ENCODE measurements around the gene OGFOD3. TPM values are rescaled to one million over a fixed set of nuclear protein-coding genes. Genes with fewer than 3 reads are reported as not detected.
"Not testable (repeated sequence)": the region's sequence is repeated elsewhere in the genome, so short reads cannot be mapped to it uniquely, and the experiment has no call there.

OGFOD3 gene
- total RNA-seq, 1 experiment from 2014 or later: 31.0 TPM

DNA sequence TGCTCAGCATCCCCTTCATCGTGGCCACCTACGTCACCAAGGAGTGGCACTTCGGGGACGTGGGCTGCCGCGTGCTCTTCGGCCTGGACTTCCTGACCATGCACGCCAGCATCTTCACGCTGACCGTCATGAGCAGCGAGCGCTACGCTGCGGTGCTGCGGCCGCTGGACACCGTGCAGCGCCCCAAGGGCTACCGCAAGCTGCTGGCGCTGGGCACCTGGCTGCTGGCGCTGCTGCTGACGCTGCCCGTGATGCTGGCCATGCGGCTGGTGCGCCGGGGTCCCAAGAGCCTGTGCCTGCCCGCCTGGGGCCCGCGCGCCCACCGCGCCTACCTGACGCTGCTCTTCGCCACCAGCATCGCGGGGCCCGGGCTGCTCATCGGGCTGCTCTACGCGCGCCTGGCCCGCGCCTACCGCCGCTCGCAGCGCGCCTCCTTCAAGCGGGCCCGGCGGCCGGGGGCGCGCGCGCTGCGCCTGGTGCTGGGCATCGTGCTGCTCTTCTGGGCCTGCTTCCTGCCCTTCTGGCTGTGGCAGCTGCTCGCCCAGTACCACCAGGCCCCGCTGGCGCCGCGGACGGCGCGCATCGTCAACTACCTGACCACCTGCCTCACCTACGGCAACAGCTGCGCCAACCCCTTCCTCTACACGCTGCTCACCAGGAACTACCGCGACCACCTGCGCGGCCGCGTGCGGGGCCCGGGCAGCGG lies 43.6 kb downstream of the OGFOD3 start:
- DNase-seq (ENCODE audit: low read depth): no peak

DNA sequence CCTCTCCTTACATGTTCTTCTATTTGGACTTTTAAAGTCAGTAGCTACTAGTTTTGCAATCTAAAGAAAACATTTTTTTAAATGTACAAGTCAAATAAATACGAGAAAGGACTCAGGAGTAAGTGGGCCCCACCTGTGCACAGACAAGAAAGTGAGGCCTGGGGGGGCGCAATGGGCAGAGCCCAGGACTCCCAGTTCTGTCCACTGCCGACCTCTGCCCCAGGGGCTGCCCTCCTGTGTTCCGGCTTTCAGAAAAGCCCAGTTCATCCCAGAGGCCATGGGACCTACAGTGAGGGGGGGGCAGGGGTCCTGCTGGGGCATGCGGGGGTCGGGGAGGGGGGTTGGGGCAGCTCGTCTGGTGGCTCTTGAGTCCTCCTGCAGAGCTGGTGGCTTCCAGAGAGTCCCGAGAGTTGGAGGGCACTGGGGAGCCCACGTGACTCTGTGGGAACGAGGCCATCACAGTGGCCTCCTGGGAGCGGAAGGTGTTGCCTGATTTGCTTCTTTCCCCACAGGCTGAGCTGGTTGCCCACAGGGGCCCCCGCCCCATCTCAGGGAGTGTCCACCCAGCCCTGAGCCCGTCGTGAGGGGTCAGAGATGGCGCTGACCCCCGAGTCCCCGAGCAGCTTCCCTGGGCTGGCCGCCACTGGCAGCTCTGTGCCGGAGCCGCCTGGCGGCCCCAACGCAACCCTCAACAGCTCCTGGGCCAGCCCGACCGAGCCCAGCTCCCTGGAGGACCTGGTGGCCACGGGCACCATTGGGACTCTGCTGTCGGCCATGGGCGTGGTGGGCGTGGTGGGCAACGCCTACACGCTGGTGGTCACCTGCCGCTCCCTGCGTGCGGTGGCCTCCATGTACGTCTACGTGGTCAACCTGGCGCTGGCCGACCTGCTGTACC lies 44.4 kb downstream of the OGFOD3 start:
- DNase-seq (ENCODE audit: low read depth): no peak

DNA sequence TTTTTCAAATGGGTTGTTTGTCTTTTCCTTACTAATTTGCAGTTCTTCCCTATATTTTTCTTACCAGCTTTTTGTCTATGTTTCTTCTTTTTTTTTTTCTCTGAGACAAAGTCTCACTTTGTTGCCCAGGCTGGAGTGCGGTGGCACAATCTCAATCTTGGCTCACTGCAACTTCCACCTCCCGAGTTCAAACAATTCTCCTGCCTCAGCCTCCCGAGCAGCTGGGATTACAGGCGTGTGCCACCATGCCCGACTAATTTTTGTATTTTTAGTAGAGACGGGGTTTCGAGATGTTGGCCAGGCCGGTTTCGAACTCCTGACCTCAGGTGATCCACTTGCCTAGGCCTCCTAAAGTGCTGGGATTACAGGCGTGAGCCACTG lies 45.3 kb downstream of the OGFOD3 start:
- DNase-seq (ENCODE audit: low read depth): not testable (repeated sequence)

DNA sequence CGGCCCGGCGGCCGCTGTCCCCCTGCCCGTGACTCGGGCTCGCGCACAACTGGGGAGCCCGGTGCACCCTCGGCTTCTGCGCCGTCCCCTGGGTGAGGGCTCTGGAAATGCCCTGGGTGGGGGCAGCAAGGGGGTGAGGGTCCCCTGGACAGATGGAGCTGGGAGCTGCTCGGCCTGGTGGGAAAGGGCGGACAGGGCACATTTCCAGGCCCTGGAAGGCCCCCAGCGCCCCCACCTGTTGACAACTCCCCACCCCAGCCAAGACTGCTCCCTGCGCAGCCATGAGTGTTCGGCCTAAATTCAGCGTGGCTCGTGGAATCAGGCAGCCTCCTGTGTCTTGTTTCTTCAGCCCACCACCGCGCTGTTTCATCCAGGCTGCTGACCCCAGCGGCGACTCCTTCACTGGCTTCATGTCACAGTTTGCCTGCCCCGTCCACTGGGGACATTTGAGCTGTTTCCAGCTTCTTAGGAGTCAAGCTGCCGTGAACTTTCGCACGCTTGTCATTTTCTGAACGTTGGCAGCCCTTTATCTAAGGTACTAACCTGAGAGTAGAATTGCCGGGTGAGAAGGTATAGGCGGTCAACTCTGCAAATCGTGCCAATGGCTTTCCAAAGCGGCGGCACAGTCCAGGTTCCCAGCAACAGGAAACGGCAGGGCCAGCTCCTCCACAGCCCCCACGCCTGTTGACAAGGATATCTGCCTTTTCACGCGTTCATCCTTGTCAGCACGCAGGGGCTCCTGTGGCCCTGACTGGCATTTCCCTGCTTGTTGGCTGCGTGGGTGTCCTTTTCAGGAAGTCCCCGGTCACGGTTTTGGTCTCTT lies 45.9 kb downstream of the OGFOD3 start:
- no peak for DNase-seq (ENCODE audit: low read depth)

DNA sequence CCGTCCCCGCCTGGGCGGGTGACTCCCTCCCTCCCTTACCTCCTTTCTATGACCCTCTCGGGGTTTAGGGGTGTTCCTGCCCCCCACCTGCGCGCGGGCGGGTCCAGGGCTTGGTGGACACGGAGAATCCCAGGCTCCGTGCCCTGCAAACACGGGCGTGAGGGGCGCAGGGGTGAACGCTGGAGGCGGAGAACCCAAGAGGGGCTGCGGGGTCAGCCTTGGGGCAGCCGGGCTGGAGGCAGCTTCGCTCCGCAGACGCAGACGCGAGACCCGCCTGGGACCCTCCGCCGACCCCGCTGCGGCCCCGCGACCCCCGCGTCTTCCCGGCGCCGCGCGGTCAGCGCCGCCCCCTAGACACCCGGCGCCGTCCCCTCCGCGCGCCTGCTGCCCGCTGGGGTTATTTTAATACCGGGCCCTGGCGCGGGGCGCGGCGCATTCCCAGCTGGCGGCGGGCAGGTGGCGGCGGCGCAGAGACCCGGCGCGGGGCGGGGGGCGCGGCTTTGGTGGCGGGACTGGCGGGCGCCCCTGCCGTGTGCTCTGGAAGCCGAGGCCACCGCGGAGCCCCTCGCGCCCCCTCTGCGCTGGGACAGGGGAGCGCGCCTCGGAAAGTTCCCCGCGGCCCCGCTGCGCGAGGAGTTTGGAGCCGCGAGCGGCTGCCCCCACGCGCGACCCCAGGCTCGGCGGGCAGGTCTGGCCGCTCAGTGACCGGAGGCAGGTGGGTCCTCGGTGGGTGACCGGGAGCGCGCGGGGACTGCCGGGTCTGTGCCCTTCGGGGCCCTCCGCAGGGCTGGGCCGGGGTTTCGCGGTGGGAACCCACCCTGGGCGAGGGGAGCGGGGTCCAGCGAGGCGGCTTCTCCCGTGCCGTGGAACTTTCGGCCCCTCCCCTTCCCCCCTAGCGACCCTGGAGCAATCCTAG lies 46.8 kb downstream of the OGFOD3 start, which contains the start of gene UTS2R:
TSS of gene UTS2R (plus strand) at position 433 of the 916 bp plus-strand sequence. CDS start 2,560 bp downstream, outside the sequence.
- DNase-seq (ENCODE audit: low read depth): no peak

DNA sequence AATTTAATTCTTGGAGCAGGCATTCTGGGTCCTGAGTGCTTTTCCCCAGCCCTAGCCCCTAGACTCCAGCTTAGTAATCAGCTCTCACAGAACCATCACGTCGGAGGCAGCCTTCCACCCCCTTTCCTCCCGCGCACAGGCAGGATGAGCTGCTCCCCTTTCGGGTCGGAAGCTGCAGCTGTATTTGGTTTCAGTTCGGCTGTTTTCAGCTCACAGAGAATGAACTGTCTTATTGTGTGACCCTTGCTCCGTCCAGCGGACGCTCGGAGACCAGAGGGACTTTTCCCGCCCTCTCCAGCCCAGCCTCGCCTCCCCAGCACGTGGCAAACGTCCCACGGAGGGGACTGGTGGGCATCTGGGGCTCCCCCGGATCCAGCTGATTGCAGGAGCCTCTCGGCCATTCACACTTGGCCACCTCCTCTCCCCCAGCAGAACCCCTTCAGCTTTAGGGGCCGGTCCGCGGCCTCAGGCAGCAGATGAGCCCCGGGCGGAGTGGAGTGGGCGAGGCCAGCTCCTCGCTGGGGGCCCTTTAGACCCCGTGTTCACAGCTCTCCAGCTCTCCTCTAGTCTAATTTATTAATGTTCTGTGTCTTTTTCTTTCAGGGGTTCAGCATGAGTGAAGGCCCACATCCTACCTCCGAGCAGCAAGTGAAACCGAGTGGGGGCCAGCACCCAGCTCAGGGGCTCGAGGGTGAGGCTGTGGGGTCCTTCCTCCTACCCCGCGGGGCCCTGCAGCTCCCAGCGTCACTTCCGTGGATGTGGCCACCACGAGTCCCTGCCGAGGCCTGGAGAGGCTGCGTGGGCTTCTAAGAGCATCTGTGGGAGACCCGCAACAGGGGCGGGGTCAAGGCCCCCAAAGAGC lies 47.7 kb downstream of the OGFOD3 start:
- DNase-seq (ENCODE audit: low read depth): peak; percentile 26

DNA sequence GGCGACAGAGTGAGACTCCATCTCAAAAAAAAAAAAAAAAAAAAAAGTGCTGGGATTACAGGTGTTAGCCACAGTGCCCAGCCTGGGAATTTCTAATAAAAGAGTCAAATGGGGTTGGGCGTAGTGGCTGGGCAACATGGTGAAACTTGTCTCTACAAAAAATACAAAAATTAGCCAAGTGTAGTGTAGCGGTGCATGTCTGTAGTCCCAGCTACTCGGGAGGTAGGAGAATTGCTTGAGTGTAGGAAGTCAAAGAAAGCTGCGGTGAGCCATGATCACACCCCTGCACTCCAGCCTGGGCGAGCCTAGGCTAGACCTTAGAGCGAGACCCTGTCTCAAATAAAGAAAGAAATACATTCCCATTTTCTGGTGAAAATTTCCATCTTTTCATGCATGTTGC lies 49.2 kb downstream of the OGFOD3 start:
- DNase-seq (ENCODE audit: low read depth): no peak

DNA sequence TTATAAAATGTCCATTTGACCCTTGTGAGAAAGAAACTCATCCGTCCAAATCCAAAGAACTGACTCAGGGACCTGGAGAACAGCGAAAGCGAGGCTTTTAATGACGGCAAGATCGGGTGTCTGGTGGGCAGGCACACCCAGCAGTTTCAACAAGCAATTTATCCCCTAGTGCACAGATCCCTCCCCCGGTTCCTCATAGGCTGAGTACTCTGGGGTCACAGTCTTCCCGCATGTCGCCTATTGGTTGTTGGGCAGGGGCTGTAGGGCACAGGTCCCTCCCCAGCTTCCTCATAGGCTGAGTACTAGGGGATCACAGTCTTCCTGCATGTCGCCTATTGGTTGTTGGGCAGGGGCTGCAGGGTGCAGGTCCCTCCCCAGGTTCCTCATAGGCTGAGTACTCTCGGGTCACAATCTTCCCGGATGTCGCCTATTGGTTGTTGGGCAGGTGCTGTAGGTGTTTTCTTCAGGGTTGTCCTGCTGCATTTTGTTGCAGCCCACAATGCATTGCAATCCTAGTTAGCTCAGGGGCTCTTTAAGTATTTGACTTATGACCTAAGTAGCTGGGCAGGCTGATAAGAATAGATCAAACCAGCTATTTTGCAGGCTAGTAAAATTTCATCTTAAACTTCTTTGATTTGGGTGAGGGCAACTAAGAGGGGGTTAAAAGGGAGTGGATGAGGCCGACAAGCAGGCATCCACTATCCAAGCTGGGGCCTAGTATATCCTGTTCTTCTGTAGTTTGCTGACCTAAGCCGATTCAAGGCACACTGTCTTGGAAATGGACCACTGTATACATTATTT lies 50.5 kb downstream of the OGFOD3 start:
- DNase-seq (ENCODE audit: low read depth): peak; percentile 41

DNA sequence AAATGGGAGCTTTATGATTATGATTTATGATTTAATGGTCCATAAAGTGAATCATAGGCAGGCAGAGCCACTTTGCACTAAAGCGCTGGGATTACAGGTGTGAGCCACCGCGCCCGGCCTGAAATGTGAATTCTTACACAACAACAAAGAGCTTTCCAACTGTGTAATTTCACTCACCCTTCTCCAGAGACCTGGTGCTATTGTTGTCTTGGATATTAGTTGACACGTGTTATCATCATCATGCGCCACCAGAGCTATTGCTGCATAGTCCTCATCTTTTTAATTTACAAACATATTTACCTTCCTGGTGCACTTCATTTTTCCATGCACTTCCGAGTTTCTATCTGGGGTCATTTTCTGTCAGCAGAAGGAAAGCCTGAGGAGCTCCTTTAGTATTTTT lies 51.6 kb downstream of the OGFOD3 start:
- DNase-seq (ENCODE audit: low read depth): no peak

DNA sequence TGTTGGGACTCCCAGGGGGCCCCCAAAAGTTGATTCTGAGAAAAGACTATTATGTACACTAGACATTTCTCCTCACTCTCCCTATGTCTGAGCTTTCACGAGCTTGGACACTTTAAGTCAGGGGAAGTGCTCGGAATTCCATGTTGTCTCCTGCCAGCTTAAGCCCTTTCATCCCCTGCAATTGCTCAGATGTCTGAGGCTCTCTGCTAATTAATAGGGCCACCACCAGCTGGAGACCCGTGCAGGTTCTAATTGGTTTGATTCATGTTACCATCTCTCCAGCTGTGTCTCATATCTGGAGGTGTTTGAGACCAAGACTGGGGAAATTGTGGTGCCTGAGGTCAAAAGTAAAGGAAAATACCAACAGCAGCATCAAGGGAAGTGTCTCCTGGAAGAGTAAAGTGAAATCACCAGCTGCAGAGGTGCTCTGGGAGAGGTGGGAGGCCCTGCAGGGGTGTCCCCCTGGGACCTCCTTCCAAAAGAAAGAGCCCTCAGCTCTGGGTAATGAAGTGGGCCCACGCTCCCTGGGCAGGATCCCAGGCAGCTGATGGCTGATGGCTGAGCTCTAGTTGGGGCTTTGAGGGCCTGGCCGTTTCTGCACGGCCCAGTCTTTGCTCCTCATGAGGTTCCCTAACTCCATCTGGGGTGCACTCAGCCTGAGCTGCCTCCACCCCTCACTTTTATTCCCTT lies 52.6 kb downstream of the OGFOD3 start:
- no peak for DNase-seq (ENCODE audit: low read depth)

DNA sequence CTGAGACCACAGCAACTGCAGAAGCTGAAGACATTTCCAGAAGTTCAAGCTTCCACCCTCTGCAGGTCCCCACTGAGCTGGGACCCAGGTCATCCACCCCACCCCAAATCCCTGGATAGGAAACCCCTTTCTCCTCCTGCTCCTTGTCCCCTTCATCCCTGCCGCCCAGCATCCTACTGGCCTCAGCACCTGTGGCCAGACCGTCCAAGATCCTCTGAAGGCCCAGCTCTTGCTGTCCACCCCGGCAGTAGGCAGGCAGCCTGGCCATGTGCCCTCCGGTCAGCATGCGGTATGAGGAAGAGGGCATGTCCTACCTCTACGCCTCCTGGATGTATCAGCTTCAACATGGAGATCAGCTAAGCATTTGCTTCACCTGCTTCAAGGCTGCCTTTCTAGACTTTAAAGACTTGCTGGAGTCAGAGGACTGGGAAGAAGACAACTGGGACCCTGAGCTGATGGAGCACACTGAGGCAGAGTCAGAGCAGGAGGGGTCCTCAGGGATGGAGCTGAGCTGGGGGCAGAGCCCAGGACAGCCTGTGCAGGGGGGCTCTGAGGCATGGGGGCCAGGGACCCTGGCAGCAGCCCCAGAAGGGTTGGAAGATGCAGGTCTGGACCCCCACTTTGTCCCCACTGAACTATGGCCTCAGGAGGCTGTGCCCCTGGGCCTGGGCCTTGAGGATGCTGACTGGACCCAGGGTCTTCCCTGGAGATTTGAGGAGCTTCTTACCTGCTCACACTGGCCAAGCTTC lies 56.3 kb downstream of the OGFOD3 start:
- no peak for DNase-seq (ENCODE audit: low read depth)

DNA sequence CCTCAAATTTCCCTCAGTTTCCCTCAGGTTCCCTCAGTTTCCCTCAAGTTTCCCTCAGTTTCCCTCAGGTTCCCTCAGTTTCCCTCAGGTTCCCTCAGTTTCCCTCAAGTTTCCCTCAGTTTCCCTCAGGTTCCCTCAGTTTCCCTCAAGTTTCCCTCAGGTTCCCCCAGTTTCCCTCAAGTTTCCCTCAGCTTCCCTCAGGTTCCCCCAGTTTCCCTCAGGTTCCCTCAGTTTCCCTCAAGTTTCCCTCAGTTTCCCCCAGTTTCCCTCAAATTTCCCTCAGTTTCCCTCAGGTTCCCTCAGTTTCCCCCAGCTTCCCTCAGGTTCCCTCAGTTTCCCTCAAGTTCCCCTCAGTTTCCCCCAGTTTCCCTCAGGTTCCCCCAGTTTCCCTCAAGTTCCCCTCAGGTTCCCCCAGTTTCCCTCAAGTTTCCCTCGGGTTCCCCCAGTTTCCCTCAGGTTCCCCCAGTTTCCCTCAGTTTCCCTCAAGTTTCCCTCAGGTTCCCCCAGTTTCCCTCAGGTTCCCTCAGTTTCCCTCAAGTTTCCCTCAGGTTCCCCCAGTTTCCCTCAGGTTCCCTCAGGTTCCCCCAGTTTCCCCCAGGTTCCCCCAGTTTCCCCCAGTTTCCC lies 58.8 kb downstream of the OGFOD3 start:
- DNase-seq (ENCODE audit: low read depth): peak; percentile 39

DNA sequence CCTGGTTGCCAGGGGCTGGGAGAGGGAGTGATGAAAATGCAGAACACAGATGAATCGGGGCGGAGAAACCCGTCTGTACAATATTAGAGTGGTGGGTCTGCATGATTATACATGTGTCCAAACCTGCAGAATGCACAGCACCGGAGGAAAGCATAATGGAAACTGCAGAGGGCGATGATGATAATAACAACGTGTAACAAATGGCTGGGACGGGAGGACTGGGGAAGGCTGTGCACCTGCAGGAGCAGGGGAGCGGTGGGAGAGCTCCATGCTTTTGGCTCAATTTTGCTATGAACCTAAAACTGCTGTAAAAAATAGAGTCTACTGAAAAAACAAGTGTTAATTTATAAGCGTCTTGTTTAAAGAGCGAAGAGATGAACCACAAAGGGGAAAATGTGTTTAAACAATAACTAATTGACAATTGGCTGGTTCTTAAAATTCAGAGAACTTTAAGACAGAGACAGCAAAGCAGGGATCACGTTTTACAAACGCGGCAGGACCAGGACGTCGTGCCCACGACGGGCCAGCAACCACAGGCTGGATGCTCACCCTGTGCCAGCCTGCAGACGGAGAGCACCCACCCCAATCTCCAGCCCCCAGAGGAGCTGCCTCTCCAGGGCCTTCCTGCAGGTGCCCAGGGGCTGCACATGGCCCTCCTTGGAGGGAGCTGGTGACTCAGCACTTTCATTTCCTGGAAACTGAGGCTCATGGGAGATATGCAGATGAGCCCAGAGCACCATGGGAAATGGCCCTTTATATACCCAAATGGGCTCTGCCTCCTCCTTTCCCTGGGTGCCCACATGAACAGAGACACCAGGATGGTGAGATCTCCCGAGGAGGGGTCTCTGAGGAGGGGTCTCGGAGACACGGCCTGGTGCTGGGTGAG lies 59.7 kb downstream of the OGFOD3 start, which contains the start of gene TEX19:
TSS of gene TEX19 (plus strand) at position 783 of the 886 bp plus-strand sequence. CDS start 2,904 bp downstream, outside the sequence.
- DNase-seq (ENCODE audit: low read depth): peak; percentile 51

DNA sequence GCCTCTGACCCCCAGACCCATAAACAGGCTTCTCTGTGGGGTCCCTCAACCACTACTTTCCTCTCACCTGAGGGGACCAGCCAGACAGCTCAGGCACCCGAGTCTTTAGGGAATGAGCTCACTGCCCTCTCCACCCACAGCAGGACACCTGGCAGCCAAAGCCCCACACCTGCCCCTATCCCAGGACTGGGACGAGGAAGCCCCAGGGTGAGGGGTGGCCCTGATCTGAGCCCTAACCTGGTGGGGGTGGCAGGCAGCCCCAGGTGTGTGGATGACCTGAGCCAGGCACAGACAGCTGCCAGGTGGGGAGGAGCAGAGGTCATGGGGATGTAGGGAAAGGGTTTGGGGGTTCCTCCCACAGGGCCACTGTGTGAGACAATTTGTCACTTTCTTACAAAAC lies 61.0 kb downstream of the OGFOD3 start:
- DNase-seq (ENCODE audit: low read depth): no peak

DNA sequence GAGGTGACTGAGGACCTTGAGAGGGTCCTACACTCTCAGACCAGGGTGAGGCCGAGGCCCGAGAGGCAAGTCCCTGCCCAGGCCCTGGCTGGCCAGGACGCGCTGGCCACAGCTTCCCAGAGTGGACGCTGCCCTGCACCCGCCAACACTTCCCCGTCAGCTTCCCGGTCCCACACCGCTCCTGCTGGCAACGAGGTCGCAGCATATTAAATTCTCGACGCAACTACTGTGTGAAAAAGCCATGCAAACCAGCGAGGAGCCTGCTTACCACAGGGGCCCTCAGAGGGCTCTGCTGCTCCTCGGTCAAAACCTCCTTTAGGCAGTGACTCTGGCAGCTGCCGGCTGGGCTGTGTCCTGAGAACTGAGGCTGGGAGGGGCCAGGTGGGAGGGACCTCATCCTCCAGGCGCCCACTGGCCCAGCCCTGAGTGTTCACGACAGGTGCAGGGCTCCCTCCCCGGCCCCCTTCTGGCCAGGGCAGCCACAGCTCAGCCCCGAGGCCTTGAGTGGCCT lies 61.5 kb downstream of the OGFOD3 start:
- DNase-seq (ENCODE audit: low read depth): no peak

Measured in RPMI7951 (cell line).